GM12801 (cell line): ENCODE data around the gene MYRF.

ENCODE experiments used
- CTCF ChIP-seq: IDR thresholded peaks from one replicate; pipeline ENCODE4 v1.5.1; 2011; ENCODE audit warnings: control low read depth; ENCODE audit not compliant: insufficient read length; ENCODE audit errors: extremely low read depth

MYRF gene

GRCh38 chr11:61752117-61752924, at the start of gene MYRF:
Gene MYRF (plus strand): TSS chr11:61752636. CDS start chr11:61752745, 109 bp downstream.
- TF ChIP-seq CTCF, result no peak

- TF ChIP-seq CTCF, result no peak
Measured at GRCh38 chr11:61702701-61703312, 49.6 kb upstream of the MYRF start.

- TF ChIP-seq CTCF, result no peak
Measured at GRCh38 chr11:61704838-61705237, 47.6 kb upstream of the MYRF start.

DNA sequence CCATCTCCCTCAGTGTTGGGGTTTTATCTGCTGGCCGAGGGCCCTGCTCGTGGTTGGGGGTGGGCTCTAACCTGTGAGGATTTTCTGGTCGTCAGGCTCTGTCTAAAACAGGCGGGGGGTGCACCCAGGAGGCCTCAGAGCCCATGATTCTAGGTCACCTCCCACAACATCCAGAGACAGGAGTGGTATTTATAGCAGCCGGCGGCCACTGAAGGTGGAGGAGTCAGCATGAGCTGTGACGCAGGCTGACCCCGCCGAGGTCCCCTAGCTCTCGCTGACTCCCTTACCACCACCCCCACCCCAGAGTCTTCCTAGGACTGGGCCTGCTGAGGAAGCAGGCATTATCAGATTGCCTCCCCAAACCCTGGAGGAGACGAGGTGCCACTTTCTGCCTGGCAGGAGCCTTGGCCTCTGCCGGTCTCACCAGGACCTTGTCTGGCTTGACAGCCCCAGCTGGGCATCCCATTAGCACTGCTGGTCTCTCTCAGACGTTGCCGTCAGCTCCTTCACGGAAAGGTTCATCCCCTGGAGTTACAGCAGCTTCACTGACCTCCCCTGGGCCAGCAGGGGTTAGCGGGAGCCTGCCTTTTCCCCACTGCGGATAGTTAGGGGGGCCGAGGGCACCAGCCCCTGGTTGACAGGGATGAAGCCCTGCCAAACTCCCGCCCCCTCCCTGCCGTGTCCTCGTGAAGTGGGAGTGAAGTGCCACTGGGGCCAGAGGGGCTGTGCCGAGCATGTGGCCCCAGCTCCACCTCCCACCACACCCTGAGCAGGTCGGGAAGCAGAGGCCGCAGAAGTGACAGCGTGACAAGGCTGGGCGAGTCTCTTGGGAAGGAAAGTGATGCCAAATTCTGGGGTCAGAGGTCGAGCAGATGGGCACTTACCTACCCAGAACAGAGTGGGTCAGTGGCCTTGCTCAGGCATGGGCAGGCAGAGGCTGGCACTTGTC, 45.7 kb upstream of the MYRF start:
- no peak for TF ChIP-seq CTCF

- no peak for TF ChIP-seq CTCF
Measured at GRCh38 chr11:61707574-61707973, 44.9 kb upstream of the MYRF start.

DNA sequence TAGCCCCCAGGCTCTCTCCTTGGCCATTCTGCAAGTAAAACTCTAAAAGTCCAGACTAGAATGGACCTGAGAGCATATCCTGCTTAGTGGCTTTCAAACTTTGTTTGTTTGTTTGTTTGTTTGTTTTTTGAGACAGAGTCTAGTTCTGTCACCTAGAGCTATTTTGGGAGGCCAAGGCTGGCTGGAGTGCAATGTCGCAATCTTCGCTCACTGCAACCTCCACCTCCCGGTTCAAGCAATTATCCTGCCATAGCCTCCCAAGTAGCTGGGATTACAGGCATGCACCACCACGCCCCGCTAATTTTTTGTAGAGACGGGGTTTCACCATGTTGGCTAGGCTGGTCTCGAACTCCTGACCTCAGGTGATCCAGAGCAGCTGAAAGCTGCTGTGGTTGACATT, 43.3 kb upstream of the MYRF start:
- TF ChIP-seq CTCF, result no peak

DNA sequence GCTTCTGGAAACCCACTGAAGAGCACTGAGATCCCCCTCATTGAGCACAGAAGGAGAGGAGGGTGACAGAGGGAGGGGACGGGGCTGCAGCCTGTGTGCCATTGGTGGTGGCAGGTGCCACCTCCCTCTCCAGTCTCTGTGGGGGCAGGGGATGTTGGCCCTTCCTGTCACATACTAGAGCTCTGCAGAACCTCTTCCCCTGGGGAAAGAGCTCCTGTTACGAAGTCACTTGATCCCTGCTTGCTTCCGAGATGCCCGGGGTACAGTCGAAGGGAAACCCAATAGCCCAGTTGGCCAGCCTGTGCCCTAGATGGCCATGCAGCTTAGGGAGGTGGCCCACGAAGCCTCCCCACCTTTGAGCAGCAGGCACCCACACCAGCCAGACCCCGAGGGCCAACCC, 42.9 kb upstream of the MYRF start:
- TF ChIP-seq CTCF, result no peak
